ENCODE data around the gene SMIM15. TPM values are rescaled to one million over a fixed set of nuclear protein-coding genes. Genes with fewer than 3 reads are reported as not detected.
"Not testable (repeated sequence)": the region's sequence is repeated elsewhere in the genome, so short reads cannot be mapped to it uniquely, and the experiment has no call there.

Gene SMIM15
- 20.0 and 37.3 TPM in 2 replicates for total RNA-seq

DNA sequence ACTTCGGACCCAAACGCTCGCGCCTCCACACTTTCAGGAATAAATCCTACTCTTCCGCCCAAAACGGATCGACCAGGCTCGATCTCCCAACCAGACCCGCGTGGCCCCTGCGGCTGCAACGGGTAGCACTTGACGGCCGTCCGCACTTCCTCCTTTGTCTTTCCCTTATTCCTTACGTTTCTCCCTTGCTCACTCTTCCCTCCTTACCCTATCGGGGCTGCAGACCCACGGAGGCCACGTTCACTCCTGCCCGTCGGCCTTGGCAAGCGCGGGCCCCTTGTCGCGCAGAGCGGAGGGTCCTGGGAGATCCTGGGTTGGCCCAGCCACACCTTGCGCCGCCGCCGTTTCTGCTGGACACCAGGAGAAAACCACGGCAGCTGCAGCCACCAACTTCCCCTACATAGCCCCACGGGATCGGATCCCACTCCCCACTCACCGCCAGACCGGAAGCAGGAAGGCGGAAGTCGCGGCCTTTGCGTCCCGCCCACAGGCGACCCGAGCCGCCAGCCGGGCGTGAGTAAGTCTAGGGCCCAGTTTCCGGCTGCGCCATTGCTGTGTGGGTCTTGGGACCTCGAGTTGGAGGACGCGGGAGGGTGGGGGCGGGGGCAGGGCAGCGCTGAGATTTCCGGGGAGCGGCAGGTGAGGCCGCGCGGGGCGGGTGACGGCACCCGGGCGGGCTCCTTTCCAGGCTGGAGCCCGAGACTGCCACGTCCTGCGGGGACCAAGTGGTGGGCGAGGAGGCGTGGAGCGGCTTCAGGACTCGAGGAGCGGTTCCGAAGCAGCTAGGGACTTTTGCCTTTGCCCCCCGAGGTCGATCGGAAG is at the start of gene SMIM15:
Gene SMIM15, minus strand, starts transcription at position 459 of the 822 bp plus-strand sequence. CDS start 2,297 bp downstream, outside the sequence.
- peak; percentile 81 to 88 for DNase-seq (ENCODE audit: low read depth in 2 of 2)

GRCh38 chr5:61207884-61208283 is 45.6 kb upstream of the SMIM15 start:
- no peak for DNase-seq (ENCODE audit: low read depth in 2 of 2)

DNA sequence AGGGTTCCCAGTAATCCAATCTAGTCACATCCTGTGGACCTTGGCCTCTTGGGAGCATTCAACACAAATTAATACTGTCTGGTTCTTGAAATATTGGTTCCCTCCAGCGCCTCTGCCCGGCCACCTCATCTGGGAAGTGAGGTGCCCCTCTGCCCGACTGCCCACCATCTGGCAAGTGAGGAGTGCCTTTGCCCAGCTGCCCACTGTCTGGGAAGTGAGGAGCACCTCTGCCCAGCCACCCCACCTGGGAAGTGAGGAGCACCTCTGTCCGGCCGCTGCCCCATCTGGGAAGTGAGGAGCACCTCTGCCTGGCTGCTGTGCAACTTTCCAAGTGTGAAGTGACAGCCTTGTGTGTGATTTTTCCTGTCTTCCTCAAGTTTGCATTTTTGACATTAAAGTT is 42.7 kb upstream of the SMIM15 start:
- no peak for DNase-seq (ENCODE audit: low read depth in 2 of 2)

- DNase-seq (ENCODE audit: low read depth in 2 of 2): no peak
Measured at GRCh38 chr5:61202213-61202612, 39.9 kb upstream of the SMIM15 start.

GRCh38 chr5:61200582-61201155 is 38.4 kb upstream of the SMIM15 start:
- DNase-seq (ENCODE audit: low read depth in 2 of 2): no peak

- no peak for DNase-seq (ENCODE audit: low read depth in 2 of 2)
Measured at GRCh38 chr5:61198606-61199005, 36.3 kb upstream of the SMIM15 start.

- not testable (repeated sequence) for DNase-seq (ENCODE audit: low read depth in 2 of 2)
Measured at GRCh38 chr5:61187826-61188225, 25.6 kb upstream of the SMIM15 start.

DNA sequence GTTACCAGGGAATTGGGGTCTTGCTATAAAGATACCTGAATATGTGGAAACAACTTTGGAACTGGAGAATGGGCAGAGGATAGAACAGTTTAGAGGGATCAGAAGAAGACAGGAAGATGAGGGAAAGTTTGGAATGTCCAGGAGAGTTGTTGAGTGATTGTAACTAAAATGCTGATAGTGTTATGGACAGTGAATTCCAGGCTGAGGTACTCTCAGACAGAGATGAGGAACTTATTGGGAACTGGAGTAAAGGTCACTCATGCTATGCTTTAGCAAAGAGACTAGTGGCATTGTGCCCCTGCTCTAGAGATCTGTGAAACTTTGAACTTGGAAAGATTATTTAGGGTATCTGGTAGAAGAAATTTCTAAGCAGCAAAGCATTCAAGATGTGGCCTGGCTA is 25.1 kb upstream of the SMIM15 start:
- not testable (repeated sequence) for DNase-seq (ENCODE audit: low read depth in 2 of 2)

DNA sequence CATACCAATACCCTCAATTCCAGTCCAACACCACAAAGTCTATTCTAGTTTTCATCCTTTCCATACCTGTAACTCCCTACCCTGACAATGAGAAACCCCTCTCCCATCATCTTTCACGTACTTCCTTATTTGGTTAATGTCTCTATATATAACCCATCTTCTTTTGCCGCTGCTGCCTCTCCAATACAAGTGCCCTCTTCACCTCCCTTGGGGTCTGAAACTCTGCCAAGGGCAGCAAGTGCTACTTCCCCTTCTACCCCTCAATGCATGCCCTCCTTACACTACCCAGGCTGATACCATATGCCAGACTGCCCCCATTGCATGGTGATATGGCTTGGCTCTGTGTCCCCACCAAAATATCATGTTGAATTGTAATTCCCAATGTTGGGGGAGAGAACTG is 24.4 kb upstream of the SMIM15 start:
- no peak for DNase-seq (ENCODE audit: low read depth in 2 of 2)

GRCh38 chr5:61184708-61185107 is 22.4 kb upstream of the SMIM15 start:
- peak in 1 of 2 donors; percentile 48 for DNase-seq (ENCODE audit: low read depth in 2 of 2)

DNA sequence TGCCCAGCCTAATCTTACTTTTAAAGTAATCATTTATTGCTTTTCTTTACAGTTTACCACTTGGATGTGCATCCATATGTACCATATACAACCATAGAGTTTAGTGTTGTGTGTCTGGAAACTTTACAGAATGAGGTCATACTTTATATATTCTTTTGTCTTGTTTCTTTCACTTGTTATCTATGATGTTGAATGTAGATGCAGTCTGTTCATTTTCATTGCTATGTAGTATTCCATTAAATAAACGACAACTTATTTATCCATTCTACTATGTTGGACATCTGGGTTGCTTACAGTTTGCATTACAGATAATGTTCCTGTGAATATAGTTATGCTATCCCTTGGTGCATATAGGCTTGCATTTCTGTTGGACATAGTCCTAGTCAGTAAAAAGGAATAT is 21.3 kb upstream of the SMIM15 start:
- no peak for DNase-seq (ENCODE audit: low read depth in 2 of 2)

GRCh38 chr5:61182449-61182848 is 20.2 kb upstream of the SMIM15 start:
- DNase-seq (ENCODE audit: low read depth in 2 of 2): peak; percentile 75 to 86

DNA sequence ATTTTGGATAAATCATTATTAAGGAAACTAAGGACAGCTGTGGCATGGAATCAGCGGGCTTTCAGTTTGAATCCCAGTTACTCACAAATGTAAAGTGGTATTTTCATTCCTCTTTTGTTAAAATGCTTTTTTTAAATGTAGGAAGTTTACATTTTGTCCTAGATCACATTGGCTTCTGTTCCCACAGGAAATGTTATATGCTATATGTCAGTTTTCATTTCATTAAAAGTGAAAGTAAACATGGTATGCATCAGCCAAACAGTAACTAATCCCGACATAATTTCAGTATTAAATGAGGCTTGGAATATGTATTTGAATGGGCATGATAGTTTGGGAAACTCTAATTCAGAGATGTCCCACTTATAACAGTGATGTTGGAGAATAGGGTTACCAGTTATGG is 18.6 kb upstream of the SMIM15 start:
- peak; percentile 19 to 26 for DNase-seq (ENCODE audit: low read depth in 2 of 2)

- no peak for DNase-seq (ENCODE audit: low read depth in 2 of 2)
Measured at GRCh38 chr5:61178702-61179101, 16.4 kb upstream of the SMIM15 start.

GRCh38 chr5:61177716-61178115 is 15.4 kb upstream of the SMIM15 start:
- DNase-seq (ENCODE audit: low read depth in 2 of 2): no peak

DNA sequence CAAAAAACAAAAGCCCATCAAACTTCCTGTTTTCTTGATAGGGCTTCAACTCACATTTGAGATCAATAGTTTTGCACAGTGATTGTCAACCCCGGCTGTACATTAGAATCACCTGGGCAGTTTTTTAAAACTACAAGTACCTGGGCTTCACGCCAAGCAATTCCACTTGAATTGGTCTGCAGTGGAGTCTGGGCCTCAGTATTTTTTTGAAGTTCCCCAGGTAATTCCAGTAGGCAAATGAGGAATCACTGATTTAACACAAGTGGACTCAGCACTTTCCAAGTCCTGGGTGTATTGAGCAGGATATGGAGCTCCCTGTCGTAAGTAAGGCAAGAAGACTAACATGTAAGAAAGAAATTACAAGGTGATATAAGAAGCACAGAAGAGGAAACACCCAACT is 14.8 kb upstream of the SMIM15 start:
- DNase-seq (ENCODE audit: low read depth in 2 of 2): no peak

DNA sequence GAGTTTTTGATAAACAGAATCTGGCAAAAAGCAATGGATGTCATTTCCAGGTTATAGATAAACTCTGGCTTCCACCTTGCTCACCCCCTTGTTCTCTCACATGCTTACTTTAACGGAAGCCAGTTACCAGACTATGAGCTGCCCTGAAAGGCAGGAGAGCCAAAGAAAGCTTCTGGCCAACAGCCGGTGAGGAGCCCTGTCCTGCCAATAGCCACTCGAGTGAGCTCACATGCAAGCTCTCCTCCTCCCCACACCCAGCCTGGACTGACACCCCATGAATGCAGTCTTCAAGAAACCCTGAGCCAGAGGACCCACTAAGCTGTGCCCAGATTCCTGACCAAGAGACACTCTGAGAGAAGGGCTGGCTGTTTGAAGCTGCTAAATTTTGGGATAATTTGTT is 14.4 kb upstream of the SMIM15 start:
- DNase-seq (ENCODE audit: low read depth in 2 of 2): no peak

DNA sequence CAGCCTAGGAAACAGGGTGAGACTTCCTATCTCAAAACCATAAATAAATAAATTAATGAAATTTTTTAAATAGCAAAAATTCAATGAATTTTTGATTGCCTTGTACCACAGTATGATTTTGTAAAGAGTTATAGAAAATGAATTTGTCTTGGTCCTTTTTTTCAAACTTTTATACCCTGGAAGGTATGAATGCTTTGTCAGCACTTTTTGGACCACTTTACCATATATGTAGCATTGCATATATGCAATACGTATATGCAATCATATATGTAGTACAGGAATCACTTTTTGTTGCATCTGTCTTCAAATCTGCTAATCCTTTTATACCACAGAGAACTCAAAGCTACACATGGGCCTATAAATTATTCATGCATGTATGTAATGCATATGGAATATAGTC is 9.2 kb upstream of the SMIM15 start:
- no peak for DNase-seq (ENCODE audit: low read depth in 2 of 2)

GRCh38 chr5:61168951-61169350 is 6.7 kb upstream of the SMIM15 start:
- no peak for DNase-seq (ENCODE audit: low read depth in 2 of 2)

DNA sequence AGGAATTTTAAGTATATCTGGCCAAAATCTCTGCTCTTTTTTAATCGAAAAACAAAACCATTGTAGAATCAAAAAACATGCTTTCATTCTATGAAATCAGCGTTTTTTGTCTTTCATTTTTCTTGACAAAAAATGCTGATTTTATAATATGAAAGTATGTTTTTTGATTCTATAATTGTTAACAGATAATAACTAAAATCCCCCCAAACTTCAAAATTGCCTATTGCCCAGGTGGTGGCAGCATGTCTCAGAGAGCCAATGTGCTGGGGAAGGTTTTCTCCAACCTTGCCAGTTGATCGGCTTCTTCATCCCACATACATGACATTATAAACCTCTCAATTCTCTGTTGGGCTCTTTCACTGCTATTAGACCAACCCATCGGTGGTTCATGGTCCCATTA is 5.1 kb upstream of the SMIM15 start:
- DNase-seq (ENCODE audit: low read depth in 2 of 2): peak; percentile 57 to 75

- no peak for DNase-seq (ENCODE audit: low read depth in 2 of 2)
Measured at GRCh38 chr5:61163905-61164304, 1.6 kb upstream of the SMIM15 start.

- peak; percentile 19 to 24 for DNase-seq (ENCODE audit: low read depth in 2 of 2)
Measured at GRCh38 chr5:61162832-61163567, 732 bp upstream of the SMIM15 start.
